Esophagus muscularis mucosa (tissue), 3 donors: Measurements from ENCODE around the gene TMEM250.

ENCODE experiments used
- POLR2A ChIP-seq: fragments of 450-650 bp; IDR thresholded peaks from one replicate; pipeline ENCODE4 v1.6.1; 2017; ENCODE audit warnings: antibody characterized with exemption, moderate library complexity, mild to moderate bottlenecking, low read depth
- POLR2AphosphoS5 ChIP-seq, 2 donors: sonication (generic); formaldehyde crosslinking; IDR thresholded peaks; one replicate each; pipeline ENCODE4 v1.6.1; 2017; ENCODE audit warnings: antibody characterized with exemption in 2 of 2
- TF ChIP-seq, protein P1 (sequence below), 3 experiments: fragments of 200-600 bp in 2 of 3; fragments of 450-650 bp in 1 of 3; sonication (generic) in 2 of 3; IDR thresholded peaks; one replicate each; pipeline ENCODE4 v1.5.1; 2017 to 2019; ENCODE audit warnings: antibody characterized with exemption in 3 of 3, mild to moderate bottlenecking in 2 of 3, moderate library complexity in 1 of 3

DNA sequence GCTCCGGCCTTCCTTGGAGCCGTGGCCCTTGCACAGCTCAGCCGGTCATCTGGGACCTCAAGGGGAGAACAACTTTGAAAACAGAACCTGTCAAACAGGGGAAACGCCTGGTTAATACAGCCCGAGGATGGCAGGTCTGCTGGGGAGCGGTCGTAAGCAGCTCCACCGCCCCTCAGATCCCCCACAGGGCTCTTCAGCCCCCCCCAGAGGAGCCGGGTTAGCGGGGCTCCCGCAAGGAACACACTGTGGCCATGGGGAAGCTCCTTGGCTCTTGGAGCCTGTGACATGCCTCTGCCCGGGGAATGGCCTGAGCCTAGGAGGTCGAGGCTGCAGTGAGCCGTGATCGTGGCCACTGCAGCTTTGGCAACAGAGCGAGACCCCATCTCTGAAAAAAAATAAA lies 6.8 kb downstream of the TMEM250 start:
- TF ChIP-seq, protein P1, sequence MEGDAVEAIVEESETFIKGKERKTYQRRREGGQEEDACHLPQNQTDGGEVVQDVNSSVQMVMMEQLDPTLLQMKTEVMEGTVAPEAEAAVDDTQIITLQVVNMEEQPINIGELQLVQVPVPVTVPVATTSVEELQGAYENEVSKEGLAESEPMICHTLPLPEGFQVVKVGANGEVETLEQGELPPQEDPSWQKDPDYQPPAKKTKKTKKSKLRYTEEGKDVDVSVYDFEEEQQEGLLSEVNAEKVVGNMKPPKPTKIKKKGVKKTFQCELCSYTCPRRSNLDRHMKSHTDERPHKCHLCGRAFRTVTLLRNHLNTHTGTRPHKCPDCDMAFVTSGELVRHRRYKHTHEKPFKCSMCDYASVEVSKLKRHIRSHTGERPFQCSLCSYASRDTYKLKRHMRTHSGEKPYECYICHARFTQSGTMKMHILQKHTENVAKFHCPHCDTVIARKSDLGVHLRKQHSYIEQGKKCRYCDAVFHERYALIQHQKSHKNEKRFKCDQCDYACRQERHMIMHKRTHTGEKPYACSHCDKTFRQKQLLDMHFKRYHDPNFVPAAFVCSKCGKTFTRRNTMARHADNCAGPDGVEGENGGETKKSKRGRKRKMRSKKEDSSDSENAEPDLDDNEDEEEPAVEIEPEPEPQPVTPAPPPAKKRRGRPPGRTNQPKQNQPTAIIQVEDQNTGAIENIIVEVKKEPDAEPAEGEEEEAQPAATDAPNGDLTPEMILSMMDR (IDR thresholded peaks at IDR 0.05), result no peak
- TF ChIP-seq POLR2A (no peak), POLR2AphosphoS5 (IDR thresholded peaks at IDR 0.05) (no peak)
